Measurements from ENCODE around the gene SERPINA10. TPM values are rescaled to one million over a fixed set of nuclear protein-coding genes. Genes with fewer than 3 reads are reported as not detected.

Gene SERPINA10
- total RNA-seq (2014; rRNA removed) (not detected in 2 replicates), Bru-seq, nascent RNA (not detected), BruChase-seq, experiment 1, labeled RNA remaining after a 6-hour chase (not detected), BruChase-seq, experiment 2, labeled RNA remaining after a 2-hour chase (not detected)
- long read RNA-seq = 0 reads

- Histone ChIP-seq H3K79me2 (ENCODE audit: low read length) (no peaks in the 10 kb centered on the region), H3K4me1 (ENCODE audit: insufficient read depth, low read length) (no peaks in the 10 kb centered on the region), H3K27me3 (ENCODE audit: low read length) (0 out of 2 replicates have a peak, but pooled peaks cover 16% of the 10 kb centered on the region), H2AFZ (ENCODE audit: low read length) (no peak within 1 kb of the TSS), H3K9me3 (ENCODE audit: low read length) (no peaks in the 10 kb centered on the region), H3K4me2 (ENCODE audit: low read length) (no peak within 1 kb of the TSS), H3K9ac (ENCODE audit: low read length) (no peak within 1 kb of the TSS), H3F3A (ENCODE audit: low read length, unreplicated experiment) (no peaks in the 10 kb centered on the region), H3K9me2 (replicated peaks; ENCODE audit: low read length) (no peaks in the 10 kb centered on the region), H3K27ac (ENCODE audit: low read length) (no peak within 1 kb of the TSS), H4K20me1 (ENCODE audit: low read length) (no peaks in the 10 kb centered on the region), H3K36me3 (ENCODE audit: low read depth, low read length) (no peaks in the 10 kb centered on the region), H3K4me3 (ENCODE audit: low read length) (no peak within 1 kb of the TSS)
- TF ChIP-seq EZH2 (IDR thresholded peaks at IDR 0.05; ENCODE audit: low read length, unreplicated experiment) (no peak), EZH2phosphoT487 (IDR thresholded peaks at IDR 0.05; ENCODE audit: borderline replicate concordance, low read length) (no peak), CTCF (conservative IDR thresholded peaks at IDR 0.05; ENCODE audit: low read depth, low read length) (no peak)
- ChIA-PET CTCF (no interaction called here), POLR2A (ENCODE audit: unreplicated experiment) (no interaction called here)
- intact Hi-C loops (cut with micrococcal nuclease) = no loop called here
- ATAC-seq (no peak), DNase-seq (no peak)
- no TSS peak for BruUV-seq (replicated peaks)
Observed at GRCh38 chr14:94292872-94293577, at the start of gene SERPINA10. SERPINA10 (minus strand) TSS chr14:94293268; CDS start chr14:94290593, 2,675 bp downstream.

- POLR2A ChIA-PET (ENCODE audit: unreplicated experiment) = no interaction called here
- peak; percentile 70 for ATAC-seq
- H3K9ac ChIP-seq (ENCODE audit: low read length) = no peak overlapping the region
Observed at GRCh38 chr14:94342334-94342934, 49.4 kb upstream of the SERPINA10 start.

More at GRCh38 chr14:94342334-94342934, 49.4 kb upstream of the SERPINA10 start:
- H3K9me3 ChIP-seq (ENCODE audit: low read length) = no peaks in the 10 kb centered on the region
- intact Hi-C loops (cut with micrococcal nuclease) = no loop called here
- H3K4me2 ChIP-seq (ENCODE audit: low read length) = peak overlapping the region; percentile 9; the same call in 1 of the 2 replicates
- CTCF ChIA-PET = no interaction called here
- no peaks in the 10 kb centered on the region for H3K79me2 ChIP-seq (ENCODE audit: low read length)
- no peaks in the 10 kb centered on the region for H4K20me1 ChIP-seq (ENCODE audit: low read length)
- H3F3A ChIP-seq (ENCODE audit: low read length, unreplicated experiment) = no peaks in the 10 kb centered on the region
- H3K4me1 ChIP-seq (ENCODE audit: insufficient read depth, low read length) = peaks cover 27% of the 10 kb centered on the region
- H3K4me3 ChIP-seq (ENCODE audit: low read length) = no peak overlapping the region
- BruUV-seq (replicated peaks) = no TSS peak
- DNase-seq = peak; percentile 93
- H3K9me2 ChIP-seq (replicated peaks; ENCODE audit: low read length) = no peaks in the 10 kb centered on the region
- no peaks in the 10 kb centered on the region for H3K27me3 ChIP-seq (ENCODE audit: low read length)
- peak overlapping the region; percentile 51 for H3K27ac ChIP-seq (ENCODE audit: low read length)
- H2AFZ ChIP-seq (ENCODE audit: low read length) = no peak overlapping the region
- H3K36me3 ChIP-seq (ENCODE audit: low read depth, low read length) = no peaks in the 10 kb centered on the region
- TF ChIP-seq EZH2phosphoT487 (IDR thresholded peaks at IDR 0.05; ENCODE audit: borderline replicate concordance, low read length) (no peak), CTCF (conservative IDR thresholded peaks at IDR 0.05; ENCODE audit: low read depth, low read length) (no peak), EZH2 (IDR thresholded peaks at IDR 0.05; ENCODE audit: low read length, unreplicated experiment) (no peak)
